ENCODE measurements around the gene TCAF1.

DNA sequence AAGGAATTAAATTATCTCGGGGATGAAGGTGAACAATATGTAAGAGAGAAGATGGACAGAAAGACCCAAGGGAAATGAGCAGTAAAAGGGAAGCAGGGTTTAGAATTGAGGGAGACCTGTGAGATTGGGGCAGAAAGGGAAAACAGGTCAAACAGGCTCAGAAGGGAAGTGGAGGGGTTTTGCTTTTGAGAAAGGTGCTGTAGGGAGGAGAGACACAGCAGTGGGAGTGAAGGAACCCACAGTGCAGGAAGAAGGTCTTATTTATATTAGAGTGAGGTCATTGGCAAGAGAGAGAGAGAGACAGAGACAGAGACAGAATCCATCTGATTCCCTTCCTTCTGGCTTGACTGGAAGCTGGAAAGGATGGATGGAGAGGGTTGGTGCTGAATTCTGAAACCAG lies 3.5 kb upstream of the TCAF1 start:
- TF ChIP-seq, protein P1, sequence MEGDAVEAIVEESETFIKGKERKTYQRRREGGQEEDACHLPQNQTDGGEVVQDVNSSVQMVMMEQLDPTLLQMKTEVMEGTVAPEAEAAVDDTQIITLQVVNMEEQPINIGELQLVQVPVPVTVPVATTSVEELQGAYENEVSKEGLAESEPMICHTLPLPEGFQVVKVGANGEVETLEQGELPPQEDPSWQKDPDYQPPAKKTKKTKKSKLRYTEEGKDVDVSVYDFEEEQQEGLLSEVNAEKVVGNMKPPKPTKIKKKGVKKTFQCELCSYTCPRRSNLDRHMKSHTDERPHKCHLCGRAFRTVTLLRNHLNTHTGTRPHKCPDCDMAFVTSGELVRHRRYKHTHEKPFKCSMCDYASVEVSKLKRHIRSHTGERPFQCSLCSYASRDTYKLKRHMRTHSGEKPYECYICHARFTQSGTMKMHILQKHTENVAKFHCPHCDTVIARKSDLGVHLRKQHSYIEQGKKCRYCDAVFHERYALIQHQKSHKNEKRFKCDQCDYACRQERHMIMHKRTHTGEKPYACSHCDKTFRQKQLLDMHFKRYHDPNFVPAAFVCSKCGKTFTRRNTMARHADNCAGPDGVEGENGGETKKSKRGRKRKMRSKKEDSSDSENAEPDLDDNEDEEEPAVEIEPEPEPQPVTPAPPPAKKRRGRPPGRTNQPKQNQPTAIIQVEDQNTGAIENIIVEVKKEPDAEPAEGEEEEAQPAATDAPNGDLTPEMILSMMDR (IDR thresholded peaks at IDR 0.05) = no peak
- TF ChIP-seq POLR2A (IDR thresholded peaks at IDR 0.05) = no peak
